Measurements from ENCODE around the gene ANP32D. TPM values are rescaled to one million over a fixed set of nuclear protein-coding genes. Genes with fewer than 3 reads are reported as not detected.
"Not testable (repeated sequence)": the region's sequence is repeated elsewhere in the genome, so short reads cannot be mapped to it uniquely, and the experiment has no call there.

The ANP32D gene
- total RNA-seq, 1 donor from 2014 or later: not detected

DNA sequence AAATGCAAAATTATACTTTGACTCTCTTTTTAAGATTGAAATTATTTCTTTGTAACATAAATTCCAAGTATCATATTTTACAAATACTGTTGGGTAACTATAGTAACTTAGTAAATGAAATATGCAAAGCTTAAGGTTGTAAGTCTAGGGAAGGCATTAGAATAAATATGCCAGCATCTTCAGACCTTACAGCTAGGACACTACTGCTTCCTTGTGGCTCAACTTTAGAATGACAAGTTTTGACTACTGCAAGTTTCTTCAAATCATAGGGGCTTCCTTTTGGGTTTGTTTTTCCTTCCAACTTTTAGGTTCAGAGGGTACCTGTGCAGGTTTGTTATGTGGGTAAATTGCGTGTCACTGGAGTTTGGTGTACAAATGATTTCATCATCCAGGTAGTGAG, 17.7 kb upstream of the ANP32D start:
- intact Hi-C loops (cut with DNase I): no loop called here
- Histone ChIP-seq H3K9me3 (no peaks in the 10 kb centered on the region), H3K27ac (no peak overlapping the region), H3K36me3 (no peaks in the 10 kb centered on the region), H3K27me3 (no peaks in the 10 kb centered on the region), H3K4me3 (no peak overlapping the region), H3K4me1 (no peaks in the 10 kb centered on the region)
- TF ChIP-seq POLR2AphosphoS5 (IDR thresholded peaks at IDR 0.05; ENCODE audit: insufficient read depth in 1 of 2, low read depth in 1 of 2) (no peak), POLR2A (IDR thresholded peaks at IDR 0.05) (no peak)
- TF ChIP-seq, protein P1, sequence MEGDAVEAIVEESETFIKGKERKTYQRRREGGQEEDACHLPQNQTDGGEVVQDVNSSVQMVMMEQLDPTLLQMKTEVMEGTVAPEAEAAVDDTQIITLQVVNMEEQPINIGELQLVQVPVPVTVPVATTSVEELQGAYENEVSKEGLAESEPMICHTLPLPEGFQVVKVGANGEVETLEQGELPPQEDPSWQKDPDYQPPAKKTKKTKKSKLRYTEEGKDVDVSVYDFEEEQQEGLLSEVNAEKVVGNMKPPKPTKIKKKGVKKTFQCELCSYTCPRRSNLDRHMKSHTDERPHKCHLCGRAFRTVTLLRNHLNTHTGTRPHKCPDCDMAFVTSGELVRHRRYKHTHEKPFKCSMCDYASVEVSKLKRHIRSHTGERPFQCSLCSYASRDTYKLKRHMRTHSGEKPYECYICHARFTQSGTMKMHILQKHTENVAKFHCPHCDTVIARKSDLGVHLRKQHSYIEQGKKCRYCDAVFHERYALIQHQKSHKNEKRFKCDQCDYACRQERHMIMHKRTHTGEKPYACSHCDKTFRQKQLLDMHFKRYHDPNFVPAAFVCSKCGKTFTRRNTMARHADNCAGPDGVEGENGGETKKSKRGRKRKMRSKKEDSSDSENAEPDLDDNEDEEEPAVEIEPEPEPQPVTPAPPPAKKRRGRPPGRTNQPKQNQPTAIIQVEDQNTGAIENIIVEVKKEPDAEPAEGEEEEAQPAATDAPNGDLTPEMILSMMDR (IDR thresholded peaks at IDR 0.05): no peak
- DNase-seq (ENCODE audit: extremely low spot score in 2 of 2): no peak

DNA sequence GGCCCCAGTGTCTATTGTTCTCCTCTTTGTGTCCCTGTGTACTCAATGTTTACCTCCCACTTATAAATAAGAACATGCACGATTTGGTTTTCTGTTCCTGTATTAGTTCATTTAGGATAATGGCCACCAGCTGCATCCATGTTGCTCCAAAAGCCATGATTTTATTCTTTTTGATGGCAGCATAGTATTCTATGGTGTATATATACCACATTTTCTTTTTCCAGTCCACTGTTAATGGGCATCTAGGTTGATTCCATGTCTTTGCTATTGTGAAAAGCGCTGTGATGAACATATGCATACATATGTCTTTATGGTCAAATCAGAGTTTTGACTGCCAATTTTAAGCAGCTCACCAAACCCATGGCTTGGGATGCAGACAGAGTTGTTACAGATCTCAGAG, 17.2 kb upstream of the ANP32D start:
- DNase-seq (ENCODE audit: extremely low spot score in 2 of 2): no peak
- no peaks in the 10 kb centered on the region for H3K9me3 ChIP-seq
- H3K4me3 ChIP-seq: no peak overlapping the region
- no peak overlapping the region for H3K27ac ChIP-seq
- no peaks in the 10 kb centered on the region for H3K27me3 ChIP-seq
- H3K36me3 ChIP-seq: no peaks in the 10 kb centered on the region
- intact Hi-C loops (cut with DNase I): no loop called here
- TF ChIP-seq, protein P1 (IDR thresholded peaks at IDR 0.05): no peak
- TF ChIP-seq POLR2A (IDR thresholded peaks at IDR 0.05) (no peak), POLR2AphosphoS5 (IDR thresholded peaks at IDR 0.05; ENCODE audit: insufficient read depth in 1 of 2, low read depth in 1 of 2) (no peak)
- no peaks in the 10 kb centered on the region for H3K4me1 ChIP-seq

DNA sequence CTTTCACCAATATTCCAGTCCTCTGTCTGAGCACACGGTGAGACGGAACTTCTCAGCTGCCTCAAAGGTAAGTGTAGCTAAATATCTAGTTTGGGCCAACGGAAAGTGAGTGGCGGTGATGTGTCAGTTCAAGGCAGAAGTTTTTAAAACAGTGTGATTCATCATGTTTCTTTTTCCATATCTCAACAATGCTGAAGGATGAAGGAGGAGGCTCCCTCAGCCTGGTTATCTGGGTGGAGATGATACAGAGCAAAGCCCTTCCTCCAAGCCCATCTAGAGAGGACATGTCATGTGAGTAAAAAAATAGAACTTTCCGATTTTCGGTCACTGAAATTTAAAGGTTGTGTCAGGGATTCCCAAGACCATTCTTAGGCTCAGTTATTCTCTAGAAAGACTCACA, 13.1 kb upstream of the ANP32D start:
- H3K9me3 ChIP-seq: no peaks in the 10 kb centered on the region
- TF ChIP-seq POLR2AphosphoS5 (IDR thresholded peaks at IDR 0.05; ENCODE audit: insufficient read depth in 1 of 2, low read depth in 1 of 2) (no peak), POLR2A (IDR thresholded peaks at IDR 0.05) (no peak)
- TF ChIP-seq, protein P1 (IDR thresholded peaks at IDR 0.05): no peak
- no peaks in the 10 kb centered on the region for H3K27me3 ChIP-seq
- no peaks in the 10 kb centered on the region for H3K36me3 ChIP-seq
- no peak overlapping the region for H3K4me3 ChIP-seq
- no peak overlapping the region for H3K27ac ChIP-seq
- no peaks in the 10 kb centered on the region for H3K4me1 ChIP-seq
- DNase-seq (ENCODE audit: extremely low spot score in 2 of 2): no peak
- intact Hi-C loops (cut with DNase I): no loop called here

DNA sequence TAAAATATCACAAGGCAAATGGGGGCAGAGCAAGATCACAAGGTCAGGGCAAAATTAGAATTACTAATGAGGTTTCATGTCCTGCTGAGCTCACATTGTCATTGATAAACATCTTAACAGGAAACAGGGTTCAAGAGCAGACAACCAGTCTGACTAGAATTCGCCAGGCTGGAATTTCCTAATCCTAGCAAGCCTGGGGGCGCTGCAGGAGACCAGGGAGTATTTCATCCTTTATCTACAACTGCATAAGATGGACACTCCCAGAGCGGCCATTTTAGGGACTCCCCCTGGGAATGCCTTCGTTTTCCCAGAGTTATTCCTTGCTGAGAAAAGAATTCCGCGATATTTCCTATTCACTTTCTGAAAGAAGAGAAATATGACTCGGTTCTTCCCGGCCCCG, 3.3 kb upstream of the ANP32D start:
- H3K27ac ChIP-seq; H3K4me3 ChIP-seq; H3K9me3 ChIP-seq; H3K36me3 ChIP-seq; DNase-seq (ENCODE audit: extremely low spot score in 2 of 2); intact Hi-C loops (cut with DNase I); H3K4me1 ChIP-seq; H3K27me3 ChIP-seq: not testable (repeated sequence)

DNA sequence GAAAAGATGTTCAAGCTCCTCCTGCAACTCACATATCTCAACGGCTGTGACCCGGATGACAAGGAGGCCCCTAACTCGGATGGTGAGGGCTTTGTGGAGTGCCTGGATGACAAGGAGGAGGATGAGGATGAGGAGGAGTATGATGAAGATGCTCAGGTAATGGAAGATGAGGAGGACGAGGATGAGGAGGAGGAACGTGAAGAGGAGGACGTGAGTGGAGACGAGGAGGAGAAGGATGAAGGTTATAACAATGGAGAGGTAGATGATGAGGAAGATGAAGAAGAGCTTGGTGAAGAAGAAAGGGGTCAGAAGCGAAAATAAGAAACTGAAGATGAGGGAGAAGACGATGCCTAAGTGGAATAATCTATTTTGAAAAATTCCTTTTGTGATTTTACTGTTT, 702 bp downstream of the ANP32D start:
- DNase-seq (ENCODE audit: extremely low spot score in 2 of 2): no peak
- no peaks in the 10 kb centered on the region for H3K4me1 ChIP-seq
- intact Hi-C loops (cut with DNase I): no loop called here
- H3K27ac ChIP-seq: no peak overlapping the region
- no peak overlapping the region for H3K4me3 ChIP-seq
- TF ChIP-seq POLR2A (IDR thresholded peaks at IDR 0.05): no peak
- TF ChIP-seq, protein P1 (IDR thresholded peaks at IDR 0.05): no peak
- no peak for TF ChIP-seq POLR2AphosphoS5 (IDR thresholded peaks at IDR 0.05; ENCODE audit: insufficient read depth in 1 of 2, low read depth in 1 of 2)
- no peaks in the 10 kb centered on the region for H3K36me3 ChIP-seq
- H3K27me3 ChIP-seq: no peaks in the 10 kb centered on the region
- H3K9me3 ChIP-seq: no peaks in the 10 kb centered on the region

DNA sequence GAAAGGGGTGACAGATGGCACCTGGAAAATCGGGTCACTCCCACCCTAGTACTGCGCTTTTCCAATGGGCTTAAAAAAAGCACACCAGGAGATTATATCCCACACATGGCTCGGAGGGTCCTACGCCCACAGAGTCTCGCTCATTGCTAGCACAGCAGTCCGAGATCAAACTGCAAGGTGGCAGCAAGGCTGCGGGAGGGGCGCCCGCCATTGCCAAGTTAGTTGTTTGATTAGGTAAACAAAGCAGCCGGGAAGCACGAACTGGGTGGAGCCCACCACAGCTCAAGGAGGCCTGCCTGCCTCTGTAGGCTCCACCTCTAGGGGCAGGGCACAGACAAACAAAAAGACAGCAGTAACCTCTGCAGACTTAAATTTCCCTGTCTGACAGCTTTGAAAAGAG, 2.1 kb downstream of the ANP32D start:
- DNase-seq (ENCODE audit: extremely low spot score in 2 of 2); H3K4me1 ChIP-seq; intact Hi-C loops (cut with DNase I): not testable (repeated sequence)

More for the DNA sequence above, 2.1 kb downstream of the ANP32D start:
- H3K4me3 ChIP-seq, H3K36me3 ChIP-seq, H3K27me3 ChIP-seq, H3K9me3 ChIP-seq, H3K27ac ChIP-seq: not testable (repeated sequence)
